Measurements from ENCODE around the gene ALG12. TPM values are rescaled to one million over a fixed set of nuclear protein-coding genes. Genes with fewer than 3 reads are reported as not detected.

ALG12 gene
- 24.2 and 24.6 TPM in 2 replicates for total RNA-seq

DNA sequence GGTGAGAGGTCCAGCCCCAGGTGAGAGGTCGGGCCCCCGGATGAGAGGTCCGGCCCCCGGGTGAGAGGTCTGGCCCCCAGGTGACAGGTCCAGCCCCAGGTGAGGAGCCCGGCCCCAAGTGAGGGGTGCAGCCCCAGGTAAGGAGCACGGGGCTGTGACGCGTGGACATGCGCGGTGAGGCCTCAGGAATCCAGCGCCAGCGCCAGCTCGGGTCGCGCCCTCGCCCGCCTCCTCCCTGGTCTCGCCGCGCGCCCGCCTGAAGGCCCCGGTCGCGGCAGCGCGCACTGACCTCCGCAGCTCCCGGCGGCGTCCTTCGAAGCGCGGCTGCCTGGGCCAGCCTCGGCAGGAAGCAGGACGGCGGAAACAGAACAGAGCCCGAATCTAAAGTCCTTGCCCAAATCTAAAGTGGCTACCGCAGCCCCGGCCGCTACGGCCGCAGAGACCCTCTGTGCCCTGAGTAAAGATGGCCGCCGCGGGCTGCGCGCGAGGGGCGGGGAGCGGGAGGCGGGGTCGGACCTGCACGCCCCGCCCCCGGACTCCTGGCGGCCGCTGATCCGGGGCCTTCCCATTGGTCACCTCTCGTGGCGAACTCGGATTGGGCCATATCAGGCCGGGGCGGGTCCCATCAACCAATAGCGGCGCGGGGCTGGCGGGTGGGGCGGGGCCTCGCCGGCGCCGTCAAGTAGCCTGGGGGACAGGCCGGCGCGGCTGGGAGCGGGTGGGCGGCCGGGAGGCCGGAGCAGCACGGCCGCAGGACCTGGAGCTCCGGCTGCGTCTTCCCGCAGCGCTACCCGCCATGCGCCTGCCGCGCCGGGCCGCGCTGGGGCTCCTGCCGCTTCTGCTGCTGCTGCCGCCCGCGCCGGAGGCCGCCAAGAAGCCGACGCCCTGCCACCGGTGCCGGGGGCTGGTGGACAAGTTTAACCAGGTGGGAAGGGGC, at the start of gene ALG12, which contains the start of gene CRELD2:
Gene ALG12, minus strand, starts transcription at position 465 of the 937 bp plus-strand sequence. CDS start 4,673 bp downstream, outside the sequence.
Gene CRELD2, plus strand, starts transcription at position 661 of the 937 bp plus-strand sequence. Its CDS starts 136 bp downstream, at position 797.

GRCh38 chr22:49960159-49961004, 42.1 kb upstream of the ALG12 start, which contains the start of gene PIM3:
PIM3 (plus strand) TSS chr22:49960772; CDS start chr22:49960948, 176 bp downstream.

DNA sequence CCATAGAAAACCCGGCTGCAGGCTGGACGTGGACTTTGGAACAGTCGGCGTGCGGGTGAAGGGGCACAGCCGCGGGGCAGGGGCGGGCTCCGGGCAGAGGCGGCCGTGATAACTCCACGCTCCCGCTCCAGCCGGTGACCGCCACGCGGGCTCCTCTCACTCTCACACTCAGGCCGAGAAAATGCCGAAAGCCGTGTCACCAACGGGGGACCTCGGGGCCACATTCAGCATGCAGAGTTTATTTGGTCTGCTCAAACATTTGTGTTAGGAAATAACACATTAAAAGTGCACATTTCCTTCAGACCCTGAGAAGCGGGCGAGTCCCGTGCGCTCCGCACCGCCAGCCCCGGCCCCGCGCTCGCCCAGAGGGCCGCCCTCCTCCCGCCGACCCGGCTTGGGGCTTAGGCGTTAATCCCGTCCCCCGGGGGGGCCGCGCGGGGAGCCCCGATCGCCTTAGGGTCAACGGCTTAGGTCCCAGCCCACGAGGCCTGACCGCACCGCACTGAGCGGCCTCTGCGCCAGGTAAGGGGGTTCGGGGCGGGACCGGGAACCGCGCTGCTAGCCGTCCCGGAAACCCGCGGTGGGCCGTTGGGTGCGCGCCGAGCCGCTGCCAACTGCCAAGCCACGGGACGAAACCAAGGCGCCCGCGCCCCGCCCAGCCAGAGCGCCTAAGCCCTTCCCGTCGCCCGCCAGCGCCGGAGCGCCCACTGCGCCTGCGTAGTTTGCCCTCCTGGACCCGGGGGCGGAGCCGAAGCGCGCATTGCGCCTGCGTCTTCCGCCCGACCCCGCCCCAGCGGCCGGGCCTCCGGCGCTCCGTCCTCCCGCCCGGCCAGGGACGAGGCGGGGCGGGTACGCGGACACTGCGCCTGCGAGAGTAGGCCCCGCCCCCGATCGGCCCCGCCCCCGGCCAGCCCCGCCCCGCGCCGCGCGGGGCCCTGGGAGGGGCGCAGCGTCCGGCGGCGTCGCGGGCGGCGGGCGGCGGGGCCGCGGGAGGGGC, 65.0 kb downstream of the ALG12 start, which contains the start of gene ZBED4:
Gene ZBED4, plus strand, starts transcription at position 947 of the 997 bp plus-strand sequence. CDS start 29,819 bp downstream, outside the sequence.

Other genes starting within 250 kb of the ALG12 start
- 12.1 and 18.4 TPM in 2 replicates for gene BRD1, start 90.6 kb downstream of the ALG12 start, total RNA-seq
- 6.9 and 7.8 TPM in 2 replicates for gene ZBED4, start 64.6 kb downstream of the ALG12 start, total RNA-seq
- 102 and 105 TPM in 2 replicates for gene CRELD2, start 196 bp upstream of the ALG12 start, total RNA-seq
- 39.9 and 46.1 TPM in 2 replicates for gene PIM3, start 42.3 kb upstream of the ALG12 start, total RNA-seq
- not detected in 2 replicates for gene IL17REL, start 94.3 kb upstream of the ALG12 start, total RNA-seq
- not detected in 2 replicates for gene TTLL8, start 139.9 kb upstream of the ALG12 start, total RNA-seq
- gene MLC1, start 167.0 kb upstream of the ALG12 start, total RNA-seq, result 0.29 TPM in 1 of 2 replicates, not detected in the other
- 0.89 and 1.2 TPM in 2 replicates for gene MOV10L1, start 171.6 kb upstream of the ALG12 start, total RNA-seq